NT2/D1 (cell line): ENCODE data around the gene SLCO3A1.

ENCODE experiments used
- DNase-seq: peaks from one replicate; pipeline ENCODE4 v3.0.0-alpha.2; 2011; ENCODE audit warnings: low read depth, low spot score
- H3K27me3 ChIP-seq: 2 replicates; pipeline ENCODE4 v1.6.0; 2011; ENCODE audit warnings: mild to moderate bottlenecking; ENCODE audit not compliant: insufficient read length, insufficient read depth
- H3K36me3 ChIP-seq: 2 replicates; pipeline ENCODE4 v1.6.1; 2011; ENCODE audit warnings: mild to moderate bottlenecking, low read length, mixed read lengths; ENCODE audit not compliant: insufficient read depth, insufficient read length
- H3K4me1 ChIP-seq: 2 replicates; pipeline ENCODE4 v1.5.1; 2011; ENCODE audit not compliant: insufficient read depth, insufficient read length
- H3K4me3 ChIP-seq: 2 replicates; pipeline ENCODE4 v1.5.1; 2011; ENCODE audit warnings: low read depth; ENCODE audit not compliant: insufficient read length
- H3K9ac ChIP-seq: 2 replicates; pipeline ENCODE4 v1.6.0; 2011; ENCODE audit warnings: low read depth; ENCODE audit not compliant: insufficient read length
- H3K9me3 ChIP-seq: 2 replicates; pipeline ENCODE4 v1.5.1; 2011; ENCODE audit warnings: mild to moderate bottlenecking, low read length; ENCODE audit not compliant: insufficient read depth
- SUZ12 ChIP-seq: IDR thresholded peaks from 2 replicates; pipeline ENCODE4 v1.6.1; 2011; ENCODE audit not compliant: insufficient read length, insufficient read depth; ENCODE audit errors: extremely low read depth
- YY1 ChIP-seq: IDR thresholded peaks from 2 replicates; pipeline ENCODE4 v1.6.1; 2011; ENCODE audit not compliant: insufficient read length, insufficient read depth
- ZNF274 ChIP-seq: IDR thresholded peaks from 2 replicates; pipeline ENCODE4 v1.6.1; 2011; ENCODE audit warnings: mild to moderate bottlenecking, low read depth, low read length

Gene SLCO3A1

GRCh38 chr15:92074646-92075045 is 221.1 kb downstream of the SLCO3A1 start:
- H3K4me3 ChIP-seq: no peak overlapping the region
- DNase-seq: no peak
- no peak for TF ChIP-seq ZNF274
- TF ChIP-seq YY1: no peak
- no peak for TF ChIP-seq SUZ12
- no peaks in the 10 kb centered on the region for H3K36me3 ChIP-seq
- no peak overlapping the region for H3K9ac ChIP-seq
- peaks cover 7% of the 10 kb centered on the region; the same call in 1 of the 2 replicates for H3K9me3 ChIP-seq
- no peaks in the 10 kb centered on the region for H3K4me1 ChIP-seq
- no peaks in the 10 kb centered on the region for H3K27me3 ChIP-seq

GRCh38 chr15:92075764-92076163 is 222.3 kb downstream of the SLCO3A1 start:
- no peaks in the 10 kb centered on the region for H3K4me1 ChIP-seq
- H3K9me3 ChIP-seq: peaks cover 7% of the 10 kb centered on the region; the same call in 1 of the 2 replicates
- H3K9ac ChIP-seq: no peak overlapping the region
- H3K36me3 ChIP-seq: no peaks in the 10 kb centered on the region
- no peaks in the 10 kb centered on the region for H3K27me3 ChIP-seq
- TF ChIP-seq SUZ12: no peak
- TF ChIP-seq ZNF274: no peak
- no peak for TF ChIP-seq YY1
- H3K4me3 ChIP-seq: no peak overlapping the region
- no peak for DNase-seq

- no peak overlapping the region for H3K9ac ChIP-seq
- no peaks in the 10 kb centered on the region for H3K36me3 ChIP-seq
- H3K9me3 ChIP-seq: peaks cover 7% of the 10 kb centered on the region; the same call in 1 of the 2 replicates
- DNase-seq: no peak
- no peaks in the 10 kb centered on the region for H3K4me1 ChIP-seq
- no peak overlapping the region for H3K4me3 ChIP-seq
- no peaks in the 10 kb centered on the region for H3K27me3 ChIP-seq
- TF ChIP-seq ZNF274 (no peak), SUZ12 (no peak), YY1 (no peak)
Measured at GRCh38 chr15:92076541-92076940, 223.0 kb downstream of the SLCO3A1 start.

- H3K27me3 ChIP-seq: no peaks in the 10 kb centered on the region
- peaks cover 7% of the 10 kb centered on the region; the same call in 1 of the 2 replicates for H3K9me3 ChIP-seq
- TF ChIP-seq YY1: no peak
- no peak for TF ChIP-seq ZNF274
- no peak for TF ChIP-seq SUZ12
- no peak overlapping the region for H3K9ac ChIP-seq
- DNase-seq: peak; percentile 63
- H3K4me1 ChIP-seq: no peaks in the 10 kb centered on the region
- H3K4me3 ChIP-seq: no peak overlapping the region
- H3K36me3 ChIP-seq: no peaks in the 10 kb centered on the region
Measured at GRCh38 chr15:92077353-92078085, 224.0 kb downstream of the SLCO3A1 start.

GRCh38 chr15:92078270-92078669 is 224.8 kb downstream of the SLCO3A1 start:
- Histone ChIP-seq H3K27me3 (no peaks in the 10 kb centered on the region), H3K9ac (no peak overlapping the region), H3K4me1 (no peaks in the 10 kb centered on the region), H3K4me3 (no peak overlapping the region), H3K9me3 (peaks cover 7% of the 10 kb centered on the region; the same call in 1 of the 2 replicates), H3K36me3 (no peaks in the 10 kb centered on the region)
- no peak for DNase-seq
- no peak for TF ChIP-seq YY1
- TF ChIP-seq SUZ12: no peak
- no peak for TF ChIP-seq ZNF274

- no peaks in the 10 kb centered on the region for H3K27me3 ChIP-seq
- no peak for TF ChIP-seq ZNF274
- no peak for TF ChIP-seq SUZ12
- TF ChIP-seq YY1: no peak
- H3K9ac ChIP-seq: no peak overlapping the region
- no peak overlapping the region for H3K4me3 ChIP-seq
- no peaks in the 10 kb centered on the region for H3K36me3 ChIP-seq
- DNase-seq: no peak
- H3K4me1 ChIP-seq: no peaks in the 10 kb centered on the region
- peaks cover 7% of the 10 kb centered on the region; the same call in 1 of the 2 replicates for H3K9me3 ChIP-seq
Measured at GRCh38 chr15:92079047-92079446, 225.5 kb downstream of the SLCO3A1 start.

- Histone ChIP-seq H3K27me3 (no peaks in the 10 kb centered on the region), H3K9me3 (peaks cover 7% of the 10 kb centered on the region; the same call in 1 of the 2 replicates), H3K4me1 (no peaks in the 10 kb centered on the region), H3K36me3 (no peaks in the 10 kb centered on the region), H3K4me3 (no peak overlapping the region), H3K9ac (no peak overlapping the region)
- TF ChIP-seq ZNF274 (no peak), SUZ12 (no peak), YY1 (no peak)
- no peak for DNase-seq
Measured at GRCh38 chr15:92079647-92080255, 226.2 kb downstream of the SLCO3A1 start.
